Loucy (cell line): ENCODE data around the gene SEMA3A.
A peak's percentile ranks its signal among the peaks of the same experiment; 100 is the strongest.
"Not testable (repeated sequence)": the region's sequence is repeated elsewhere in the genome, so short reads cannot be mapped to it uniquely, and the experiment has no call there.

Source experiments
- H2AFZ ChIP-seq: fragments of 200-600 bp; sonication (generic); 2 replicates; pipeline ENCODE4 v1.6.0; 2016; ENCODE audit warnings: antibody characterized with exemption, mild to moderate bottlenecking, low read length, moderate library complexity
- H3F3A ChIP-seq: fragments of 200-600 bp; 2 replicates; pipeline ENCODE4 v1.6.0; 2016; ENCODE audit warnings: antibody characterized with exemption, low read depth, mild to moderate bottlenecking
- H3K27me3 ChIP-seq: fragments of 200-600 bp; sonication (generic); 2 replicates; pipeline ENCODE4 v1.6.1; 2014; ENCODE audit warnings: low read length, mild to moderate bottlenecking; ENCODE audit not compliant: insufficient read depth, poor library complexity, severe bottlenecking
- H3K36me3 ChIP-seq: fragments of 200-600 bp; sonication (generic); 2 replicates; pipeline ENCODE4 v1.6.1; 2016; ENCODE audit warnings: low read length; ENCODE audit not compliant: insufficient read depth
- H3K4me1 ChIP-seq: fragments of 200-600 bp; sonication (generic); 2 replicates; pipeline ENCODE4 v1.5.1; 2014; ENCODE audit warnings: low read length, mild to moderate bottlenecking; ENCODE audit not compliant: insufficient read depth, poor library complexity, severe bottlenecking
- H3K4me2 ChIP-seq: fragments of 200-600 bp; sonication (generic); 2 replicates; pipeline ENCODE4 v1.6.0; 2014; ENCODE audit warnings: antibody characterized with exemption, low read length, low read depth, mild to moderate bottlenecking; ENCODE audit not compliant: poor library complexity, severe bottlenecking
- H3K4me3 ChIP-seq: fragments of 200-600 bp; sonication (generic); 2 replicates; pipeline ENCODE4 v1.5.1; 2014; ENCODE audit warnings: low read length, mild to moderate bottlenecking, mixed read lengths; ENCODE audit not compliant: poor library complexity, severe bottlenecking
- H3K79me2 ChIP-seq: fragments of 200-600 bp; sonication (generic); 2 replicates; pipeline ENCODE4 v1.6.1; 2014; ENCODE audit warnings: low read length; ENCODE audit not compliant: insufficient read depth
- H3K9ac ChIP-seq: fragments of 200-600 bp; sonication (generic); 2 replicates; pipeline ENCODE4 v1.6.0; 2014; ENCODE audit warnings: mild to moderate bottlenecking, low read depth, low read length, moderate library complexity; ENCODE audit not compliant: poor library complexity, severe bottlenecking
- H3K9me2 ChIP-seq: fragments of 200-600 bp; sonication (generic); replicated peaks from 2 replicates; pipeline ENCODE4 v1.6.1; 2016; ENCODE audit warnings: low read depth, low read length, mixed read lengths
- H3K9me3 ChIP-seq: fragments of 200-600 bp; sonication (generic); 2 replicates; pipeline ENCODE4 v1.6.1; 2014; ENCODE audit warnings: mild to moderate bottlenecking, antibody characterized with exemption, low read length, low read depth; ENCODE audit not compliant: insufficient read depth
- H4K20me1 ChIP-seq: fragments of 200-600 bp; sonication (generic); 2 replicates; pipeline ENCODE4 v1.6.0; 2014; ENCODE audit warnings: antibody characterized with exemption, low read length, mild to moderate bottlenecking; ENCODE audit not compliant: insufficient read depth, poor library complexity, severe bottlenecking
- CTCF ChIP-seq: fragments of 200-600 bp; sonication (generic); conservative IDR thresholded peaks from 2 replicates; pipeline ENCODE4 v1.5.1; 2014; ENCODE audit warnings: mild to moderate bottlenecking, antibody characterized with exemption, low read length
- EZH2phosphoT487 ChIP-seq: fragments of 200-600 bp; IDR thresholded peaks from 2 replicates; pipeline ENCODE4 v1.6.1; 2018; ENCODE audit warnings: antibody characterized with exemption, mild to moderate bottlenecking, moderate library complexity, borderline replicate concordance

SEMA3A gene

DNA sequence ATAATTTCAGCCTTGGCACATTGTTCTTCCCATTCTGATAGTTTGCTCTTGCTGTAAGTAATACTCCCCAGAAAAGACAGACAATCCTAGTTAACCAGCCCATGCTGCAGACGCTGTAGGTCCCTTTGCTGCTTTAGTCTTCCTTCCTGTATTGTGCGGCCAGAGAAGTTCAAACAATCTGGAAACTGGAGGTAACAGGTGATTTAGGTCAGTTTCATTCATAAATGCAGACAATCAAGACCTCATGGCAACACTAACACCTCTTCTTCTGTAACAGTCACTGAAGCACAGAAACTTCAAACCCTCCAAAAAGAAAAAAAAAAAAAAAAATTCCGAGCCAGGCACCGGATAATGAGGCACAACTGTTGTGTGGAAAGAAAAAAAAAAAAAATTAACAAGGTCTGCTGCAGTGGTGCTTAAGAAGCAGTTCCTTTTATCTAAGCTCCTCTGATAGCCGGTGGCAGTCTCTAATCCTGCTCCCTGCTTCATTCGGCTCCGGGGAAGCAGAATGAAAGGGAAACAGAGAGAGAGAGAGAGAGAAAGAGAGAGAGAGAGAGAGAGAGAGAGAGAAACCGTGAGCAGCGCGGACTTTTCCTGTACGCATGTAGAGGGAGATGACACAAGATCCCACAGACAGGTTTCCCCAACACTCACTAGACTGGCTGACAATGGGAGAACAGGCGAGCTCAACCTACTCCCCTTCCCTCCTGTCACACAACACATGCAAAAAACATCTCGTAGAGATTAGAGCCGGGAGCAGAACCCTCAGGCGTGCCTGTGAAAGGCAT is at the start of gene SEMA3A:
TSS of gene SEMA3A (minus strand) at position 306 of the 788 bp plus-strand sequence. CDS start at position 103, 203 bp downstream.
- TF ChIP-seq CTCF (no peak), EZH2phosphoT487 (no peak)
- Histone ChIP-seq H3K4me1 (peaks cover 14% of the 10 kb centered on the region), H3K9me3 (no peaks in the 10 kb centered on the region), H4K20me1 (no peaks in the 10 kb centered on the region), H3K9me2 (no peaks in the 10 kb centered on the region), H3K9ac (peak within 1 kb of the TSS; percentile 55), H3K79me2 (no peaks in the 10 kb centered on the region), H2AFZ (peak within 1 kb of the TSS; percentile 86), H3K4me3 (peak within 1 kb of the TSS; percentile 71), H3K4me2 (peak within 1 kb of the TSS; percentile 74), H3K27me3 (no peaks in the 10 kb centered on the region), H3F3A (no peaks in the 10 kb centered on the region), H3K36me3 (no peaks in the 10 kb centered on the region)

DNA sequence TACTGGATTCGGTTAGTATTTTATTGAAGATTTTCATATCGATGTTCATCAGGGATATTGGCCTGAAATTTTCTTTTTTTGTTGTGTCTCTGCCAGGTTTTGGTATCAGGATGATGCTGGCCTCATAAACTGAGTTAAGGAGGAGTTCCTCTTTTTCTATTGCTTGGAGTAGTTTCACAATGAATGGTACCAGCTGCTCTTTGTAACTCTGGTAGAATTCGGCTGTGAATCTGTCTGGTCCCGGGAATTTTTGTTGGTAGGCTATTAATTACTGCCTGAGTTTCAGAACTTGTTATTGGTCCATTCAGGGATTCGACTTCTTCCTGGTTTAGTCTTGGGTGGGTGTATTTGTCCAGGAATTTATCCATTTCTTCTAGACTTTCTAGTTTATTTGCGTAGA is 48.4 kb upstream of the SEMA3A start:
- H3K9me3 ChIP-seq, H3F3A ChIP-seq, H3K4me3 ChIP-seq, H2AFZ ChIP-seq, H3K4me1 ChIP-seq, H3K36me3 ChIP-seq, H3K9ac ChIP-seq, H3K79me2 ChIP-seq, H4K20me1 ChIP-seq, H3K4me2 ChIP-seq, H3K27me3 ChIP-seq, H3K9me2 ChIP-seq: not testable (repeated sequence)

GRCh38 chr7:84238596-84238995 is 44.0 kb upstream of the SEMA3A start:
- Histone ChIP-seq H3K4me1 (no peaks in the 10 kb centered on the region), H3K79me2 (no peaks in the 10 kb centered on the region), H3K27me3 (no peaks in the 10 kb centered on the region), H2AFZ (no peak overlapping the region), H3K9me2 (no peaks in the 10 kb centered on the region), H3K9me3 (no peaks in the 10 kb centered on the region), H3K4me2 (no peak overlapping the region), H3K9ac (no peak overlapping the region), H3K4me3 (no peak overlapping the region), H3K36me3 (no peaks in the 10 kb centered on the region), H4K20me1 (no peaks in the 10 kb centered on the region), H3F3A (no peaks in the 10 kb centered on the region)
- TF ChIP-seq CTCF (no peak), EZH2phosphoT487 (no peak)
